Activated CD8-positive, alpha-beta memory T cell treated with anti-CD3 and anti-CD28 coated beads, Interleukin-2, amount 50 U/mL, for 4 hours (primary cell): ENCODE data around the gene HTRA3.

ENCODE experiments used
- DNase-seq: peaks from one replicate; pipeline ENCODE4 v3.0.0-alpha.2; 2020

The HTRA3 gene

GRCh38 chr4:8270418-8270771 is 841 bp downstream of the HTRA3 start:
- DNase-seq: no peak

- no peak for DNase-seq
Observed at GRCh38 chr4:8270912-8271815, 1.6 kb downstream of the HTRA3 start.

- DNase-seq: no peak
Observed at GRCh38 chr4:8271821-8272220, 2.3 kb downstream of the HTRA3 start.

DNA sequence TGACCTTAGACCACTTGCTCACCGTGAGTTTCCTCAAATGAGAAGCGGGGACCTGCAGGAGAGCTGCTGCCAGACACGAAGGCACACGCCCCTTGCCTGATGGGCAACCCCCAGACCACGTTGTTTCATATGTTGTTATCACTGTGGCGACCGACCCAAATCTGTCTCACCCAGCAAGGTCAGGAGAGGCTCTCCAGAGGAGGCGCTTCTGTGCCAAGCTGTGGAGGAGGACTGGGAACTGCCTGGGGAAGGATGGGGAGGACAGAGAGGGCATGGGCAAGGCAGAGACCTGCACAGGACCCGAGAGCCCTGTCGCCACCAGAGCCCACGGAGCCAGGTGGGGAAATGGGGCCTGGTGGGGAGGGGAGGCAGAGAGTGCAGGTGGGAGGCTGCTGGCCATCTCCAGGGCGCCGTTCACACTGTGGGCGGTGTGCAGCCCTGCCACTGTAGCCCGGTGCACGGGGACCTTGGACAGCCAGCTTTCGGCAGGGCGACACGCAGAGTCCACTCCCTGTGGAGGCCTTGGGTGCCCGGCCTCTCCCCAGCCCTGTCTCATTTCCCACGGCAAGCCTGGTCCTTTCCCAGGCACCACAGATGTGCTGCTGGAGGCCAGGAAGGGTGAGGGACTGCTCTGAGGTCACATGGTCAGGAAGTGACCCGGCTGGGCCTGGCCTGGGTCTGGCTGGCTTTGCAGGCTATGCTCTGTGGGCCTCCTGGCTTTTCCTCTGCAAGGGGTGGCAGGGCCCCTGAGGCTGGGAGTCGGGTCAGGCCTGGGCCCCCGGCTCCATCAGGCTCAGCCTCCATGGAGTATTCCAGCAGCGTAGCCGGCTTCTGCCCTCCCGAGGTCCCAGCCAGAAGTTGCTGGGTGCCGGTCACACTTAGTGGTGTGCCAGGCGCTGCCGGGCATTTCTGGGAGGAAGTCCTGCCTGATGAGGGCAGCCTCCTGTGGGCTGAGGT is 3.2 kb downstream of the HTRA3 start:
- DNase-seq: no peak

DNA sequence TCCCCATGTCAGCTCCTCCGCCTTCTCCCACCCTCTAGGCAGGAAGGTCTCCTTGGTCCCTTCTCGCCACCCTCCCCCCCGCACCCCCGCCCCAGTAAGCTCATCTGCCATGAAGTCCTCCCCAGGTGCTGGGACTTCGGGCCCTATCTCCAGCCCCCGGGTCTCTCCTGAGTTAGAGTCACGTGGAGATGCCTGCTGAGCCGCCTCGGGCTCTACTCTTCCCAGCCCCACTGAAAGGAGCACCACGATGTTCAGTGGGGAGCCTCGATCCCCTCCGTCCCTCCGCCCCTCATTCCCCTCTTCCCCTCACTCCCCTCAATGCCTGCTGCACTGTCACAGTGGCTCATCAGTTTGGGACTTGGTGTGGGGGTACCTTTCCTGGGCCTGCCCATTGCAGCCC is 3.9 kb downstream of the HTRA3 start:
- no peak for DNase-seq

GRCh38 chr4:8274066-8274652 is 4.6 kb downstream of the HTRA3 start:
- no peak for DNase-seq

GRCh38 chr4:8274765-8275547 is 5.4 kb downstream of the HTRA3 start:
- DNase-seq: no peak

DNA sequence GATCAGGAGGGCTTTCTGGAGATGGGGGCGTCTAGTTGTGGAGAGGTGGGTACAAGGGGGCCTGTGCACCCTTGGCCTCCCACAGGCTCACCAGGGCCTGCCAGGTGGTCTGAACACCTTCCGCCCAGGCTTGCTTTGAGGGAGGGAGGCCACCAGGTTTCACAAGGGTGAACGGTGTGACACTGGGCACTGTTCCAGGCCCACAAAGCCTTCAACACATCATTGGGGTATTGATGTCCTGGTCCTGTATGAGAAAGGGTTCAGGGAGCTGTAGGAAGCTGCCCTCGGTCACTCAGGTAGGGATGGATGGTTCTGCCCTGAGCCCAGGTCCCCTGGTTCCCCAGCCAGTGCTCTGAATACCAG is 6.0 kb downstream of the HTRA3 start:
- DNase-seq: no peak

DNA sequence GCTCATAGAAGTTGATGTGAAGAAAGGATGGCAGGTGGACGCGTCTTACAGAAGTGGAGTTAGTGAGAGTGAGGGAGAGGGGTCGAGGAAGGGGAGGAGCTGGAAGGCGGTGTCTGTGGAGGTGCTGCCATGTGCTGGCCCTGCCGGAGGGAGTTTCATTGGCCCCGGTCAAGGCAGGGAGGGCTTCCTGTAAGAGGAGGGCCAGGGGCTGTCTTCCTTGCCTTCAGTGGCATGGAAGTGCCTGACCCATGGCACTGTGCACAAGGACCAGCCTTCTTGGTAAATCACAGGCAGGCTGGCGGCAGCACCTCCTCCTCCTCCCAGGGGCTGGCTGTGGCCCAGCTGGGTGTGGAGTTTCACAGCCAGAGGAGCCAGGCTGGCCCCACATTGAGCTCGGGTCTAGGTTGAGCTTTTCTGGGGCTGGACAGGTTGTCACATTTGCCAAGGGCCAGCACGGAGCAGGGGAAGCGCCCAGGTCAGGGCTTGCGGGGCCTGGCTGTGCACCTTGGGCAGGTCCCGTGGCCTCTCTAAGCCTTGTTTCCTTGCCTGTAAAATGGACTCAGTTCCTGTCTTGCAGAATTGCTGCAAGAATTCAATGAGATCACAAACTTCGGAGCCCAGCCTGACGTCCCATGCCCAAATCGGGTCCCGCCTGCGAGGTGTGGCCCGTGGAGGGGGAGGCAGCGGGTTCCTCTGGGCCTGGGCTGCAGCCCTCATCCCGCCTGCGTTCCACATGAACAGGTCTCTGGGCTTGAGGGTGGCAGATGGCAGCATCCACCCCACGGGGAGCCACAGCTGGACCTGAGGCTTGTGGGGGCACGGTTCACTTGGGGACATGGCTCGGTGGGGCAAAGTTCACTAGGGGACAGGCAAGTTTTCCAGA is 7.0 kb downstream of the HTRA3 start:
- DNase-seq: no peak

- DNase-seq: no peak
Observed at GRCh38 chr4:8277356-8278008, 7.9 kb downstream of the HTRA3 start.

DNA sequence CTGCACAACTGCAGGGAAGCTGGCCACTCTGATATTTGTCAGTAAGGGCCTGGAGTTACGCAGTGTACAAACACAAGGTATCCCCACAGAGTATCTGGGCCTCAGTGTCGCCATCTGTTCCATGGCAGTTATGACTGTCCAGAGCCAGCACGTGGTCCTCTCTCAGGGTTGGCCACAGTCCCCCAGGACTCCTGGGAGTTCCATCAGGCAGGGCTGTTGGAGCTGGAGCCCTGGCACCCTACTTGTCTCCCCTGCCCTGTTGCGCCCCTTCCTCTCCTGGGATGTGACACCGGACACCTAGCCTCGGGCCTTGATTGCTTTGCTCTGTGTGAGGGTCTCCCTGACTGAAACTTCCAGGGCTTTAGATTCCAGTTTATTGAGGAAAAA is 8.4 kb downstream of the HTRA3 start:
- no peak for DNase-seq

DNA sequence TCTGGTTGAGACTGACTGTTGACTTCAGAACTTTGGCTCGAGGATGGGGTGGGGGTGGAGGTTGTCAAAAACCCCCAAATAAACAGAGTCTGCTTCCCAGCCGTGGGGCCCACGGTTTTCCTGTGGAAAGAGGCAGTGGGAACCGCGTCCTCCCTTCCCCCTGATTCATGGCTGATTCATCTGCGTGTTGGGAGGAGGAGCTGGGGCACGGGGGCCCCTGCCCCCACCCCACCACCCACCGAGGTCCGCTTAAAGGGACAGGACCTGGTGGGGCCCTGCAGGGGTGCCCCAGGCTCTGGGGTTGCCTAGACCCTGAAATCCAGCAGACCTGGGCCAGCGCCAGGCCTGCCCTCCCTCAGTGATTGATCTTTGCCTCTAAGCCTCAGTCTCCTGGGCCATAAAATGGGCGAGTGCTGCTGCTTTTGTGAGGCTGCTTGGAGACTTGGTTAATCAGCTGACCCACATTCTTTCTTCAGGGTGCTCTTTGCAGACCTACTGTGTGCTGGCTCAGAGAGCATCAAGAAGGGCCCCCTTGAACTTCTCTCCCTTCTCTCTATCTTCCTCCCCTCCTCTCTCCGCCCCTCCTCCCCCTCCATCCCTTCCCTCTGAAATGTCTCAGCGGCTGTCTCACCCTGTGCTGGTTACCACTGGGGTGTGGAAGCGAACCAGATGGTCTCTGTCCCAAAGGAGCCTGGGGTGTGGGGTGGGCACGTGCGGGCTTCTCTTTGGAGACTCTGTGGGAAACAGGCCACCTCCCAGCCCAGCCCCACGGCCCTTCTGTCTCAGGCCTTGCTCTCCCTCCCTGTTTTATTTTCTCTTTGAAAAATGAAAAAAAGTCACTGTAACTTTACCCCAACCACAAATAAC is 9.1 kb downstream of the HTRA3 start:
- DNase-seq: no peak

DNA sequence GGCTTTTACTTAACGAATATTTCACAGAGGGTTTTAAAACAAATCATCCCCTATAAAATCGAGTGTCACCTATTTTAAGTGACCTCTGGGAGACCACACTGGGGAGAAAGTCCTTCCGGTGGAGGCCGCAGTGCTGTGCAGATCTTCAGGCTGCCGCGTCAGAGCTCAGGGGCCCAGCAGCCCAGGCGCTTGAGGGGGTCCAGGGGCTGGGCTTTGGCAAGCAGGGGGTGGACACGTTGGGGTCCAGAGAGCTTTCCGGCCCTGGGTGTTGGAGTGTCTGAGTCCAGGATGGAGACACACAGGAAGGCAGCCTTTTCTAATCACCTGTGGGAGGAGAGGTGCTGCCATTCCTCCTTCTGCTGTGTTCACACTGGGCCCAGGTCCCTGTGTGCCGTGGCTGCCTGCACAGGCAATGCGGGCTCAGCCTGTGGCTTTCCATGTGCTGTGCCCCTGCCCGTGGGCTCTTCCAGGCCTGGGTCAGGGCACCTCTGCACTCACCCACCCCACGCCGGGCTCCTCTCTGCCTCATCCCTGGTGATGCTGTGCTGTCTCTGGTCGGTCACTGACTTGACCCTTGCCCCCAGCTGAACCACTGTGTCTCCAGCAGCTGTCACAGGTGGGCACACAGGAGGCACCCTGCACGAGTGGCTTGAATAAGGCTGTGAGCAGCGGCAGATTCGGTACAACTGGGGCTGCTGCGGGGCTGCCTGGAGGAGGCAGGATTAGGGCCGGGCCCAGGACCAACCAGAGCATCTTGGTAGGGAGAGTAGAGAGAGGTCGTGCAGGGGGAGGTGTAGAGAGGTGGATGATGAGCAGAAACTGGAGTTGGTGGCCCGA is 10.0 kb downstream of the HTRA3 start:
- no peak for DNase-seq

DNA sequence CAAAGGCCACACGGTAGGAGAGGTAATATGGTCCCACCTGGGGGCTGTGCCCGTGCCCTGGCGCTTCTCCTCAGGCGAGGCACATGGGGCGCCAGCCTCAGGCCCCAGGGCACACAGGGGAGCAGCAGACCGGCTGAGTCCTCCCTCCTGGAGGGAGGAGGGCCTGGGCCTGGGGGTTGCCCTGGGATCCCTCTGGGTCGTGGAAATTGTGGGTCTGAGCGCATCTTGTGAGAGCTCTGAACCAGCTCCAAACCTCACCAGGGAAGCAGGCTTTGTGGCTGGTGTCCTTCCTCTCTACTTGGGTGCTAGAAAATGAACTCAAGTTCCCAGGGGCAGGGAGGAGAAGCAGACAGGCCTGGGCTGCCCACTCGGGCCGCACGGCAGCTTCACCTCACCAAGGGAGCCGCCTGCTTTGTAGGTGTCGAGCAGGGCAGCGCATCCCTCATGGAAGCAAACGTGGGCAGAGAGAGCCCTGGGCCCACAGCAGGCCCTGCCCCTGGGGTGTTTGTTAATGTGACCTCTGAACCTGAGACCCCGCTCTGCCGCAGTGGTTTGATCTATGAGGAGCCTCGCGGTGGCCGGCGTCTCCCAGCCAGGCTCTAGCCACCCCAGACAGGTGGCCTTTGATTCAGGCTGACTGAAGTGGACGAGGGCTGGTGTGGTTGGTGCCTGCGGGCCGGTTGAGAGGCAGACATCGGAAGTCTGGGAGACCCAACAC is 10.8 kb downstream of the HTRA3 start:
- DNase-seq: no peak

DNA sequence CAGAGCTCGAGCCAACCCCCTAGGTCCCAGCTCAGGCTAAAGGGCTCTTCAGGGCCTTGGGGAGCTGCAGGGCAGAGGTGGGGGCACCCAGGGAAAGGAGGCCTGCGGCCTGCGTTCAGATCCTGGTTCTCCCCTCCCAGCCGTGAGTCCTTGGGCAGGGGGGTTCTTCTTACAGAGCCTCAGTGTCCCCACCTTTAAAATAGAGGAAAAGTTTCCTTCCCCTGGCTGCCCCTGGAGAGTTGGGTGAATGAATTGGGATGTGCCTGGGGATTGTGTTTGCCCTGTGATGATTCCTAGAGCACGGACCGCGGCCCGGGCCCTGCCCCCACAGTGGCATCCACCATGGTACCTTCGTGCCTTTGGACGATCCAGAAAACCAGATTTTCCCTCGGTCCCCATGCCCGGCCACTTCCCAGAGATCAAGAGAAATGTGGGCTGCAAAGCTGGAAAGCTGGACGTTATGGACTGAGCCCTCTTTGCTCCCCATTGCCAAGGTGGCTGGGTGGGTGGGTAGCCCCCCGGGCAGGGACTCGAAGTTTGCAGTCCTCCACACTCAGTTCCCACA is 11.4 kb downstream of the HTRA3 start:
- DNase-seq: no peak

DNA sequence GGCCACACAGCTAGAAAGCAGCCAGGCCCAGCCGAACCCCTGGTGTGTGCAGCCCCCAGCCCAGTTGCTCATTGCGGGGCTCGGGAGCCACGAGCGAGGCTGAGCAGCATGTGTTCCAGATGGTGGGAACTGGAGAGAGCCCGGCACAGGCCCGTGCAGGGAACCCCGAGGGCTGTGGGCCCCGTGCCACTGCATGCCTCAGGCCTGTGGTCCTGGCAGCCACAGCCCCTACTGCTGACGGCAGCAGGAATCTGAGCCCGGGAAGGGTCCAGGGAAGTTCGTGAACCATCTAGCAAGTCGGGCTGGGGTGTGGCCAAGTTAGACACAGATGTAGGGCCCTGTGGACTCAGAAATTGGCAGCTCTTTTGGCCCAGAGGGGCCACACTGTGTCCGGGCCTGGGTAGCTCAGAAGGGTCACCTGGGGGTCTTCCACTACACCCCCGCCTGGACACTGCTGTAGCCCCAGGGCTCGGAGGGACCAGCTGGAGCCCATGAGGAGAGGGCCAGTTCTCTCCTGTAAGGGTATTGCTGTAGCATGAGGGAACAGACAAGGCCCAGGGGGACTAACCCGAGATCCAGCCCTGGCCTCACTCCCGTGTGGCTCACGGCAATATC is 12.1 kb downstream of the HTRA3 start:
- no peak for DNase-seq

- DNase-seq: no peak
Observed at GRCh38 chr4:8282134-8282641, 12.6 kb downstream of the HTRA3 start.
